Kidney tubule cell (primary cell): Measurements from ENCODE around the gene MAST4.

Source experiments
- DNase-seq: peaks from one replicate; pipeline ENCODE4 v3.0.0-alpha.2; 2018; ENCODE audit warnings: low spot score

Gene MAST4

DNA sequence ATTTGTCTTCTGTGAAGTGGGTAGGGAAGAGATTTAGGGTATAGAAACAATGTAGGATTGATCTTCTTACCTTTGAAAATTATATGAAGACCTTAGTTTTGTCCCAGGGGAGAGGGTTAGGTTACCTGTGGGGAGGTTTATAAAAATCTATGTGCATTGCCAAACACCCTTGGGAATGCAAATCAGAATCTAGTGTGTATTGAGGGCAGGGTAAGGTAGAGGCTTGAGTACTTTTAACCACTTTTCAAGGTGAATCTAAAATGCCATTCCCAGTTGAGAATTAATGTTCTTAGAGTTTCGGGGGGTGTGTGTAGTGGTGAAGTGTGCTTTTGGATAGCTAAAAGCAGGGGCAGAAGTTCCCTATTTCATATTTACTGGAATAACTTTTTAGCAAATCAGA lies 312.0 kb downstream of the MAST4 start:
- DNase-seq, result no peak

DNA sequence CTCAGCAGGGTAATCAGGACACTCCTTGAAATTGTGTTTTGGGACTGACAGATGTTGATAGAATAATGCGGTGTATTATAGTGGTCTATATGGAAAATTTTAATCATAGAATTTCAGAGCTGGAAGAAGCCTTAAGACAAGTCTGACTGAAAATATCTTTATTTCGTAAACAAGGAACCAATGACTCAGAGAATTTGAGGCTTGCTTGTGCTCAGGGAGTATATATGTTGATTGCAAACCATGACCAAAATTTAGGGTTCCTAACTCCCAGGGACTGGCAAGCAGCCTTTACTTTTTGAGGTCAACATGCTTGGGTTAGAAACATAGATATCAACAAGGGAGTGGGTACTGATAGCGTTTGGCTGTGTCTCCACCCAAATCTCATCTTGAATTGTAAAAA lies 313.2 kb downstream of the MAST4 start:
- DNase-seq, result no peak

DNA sequence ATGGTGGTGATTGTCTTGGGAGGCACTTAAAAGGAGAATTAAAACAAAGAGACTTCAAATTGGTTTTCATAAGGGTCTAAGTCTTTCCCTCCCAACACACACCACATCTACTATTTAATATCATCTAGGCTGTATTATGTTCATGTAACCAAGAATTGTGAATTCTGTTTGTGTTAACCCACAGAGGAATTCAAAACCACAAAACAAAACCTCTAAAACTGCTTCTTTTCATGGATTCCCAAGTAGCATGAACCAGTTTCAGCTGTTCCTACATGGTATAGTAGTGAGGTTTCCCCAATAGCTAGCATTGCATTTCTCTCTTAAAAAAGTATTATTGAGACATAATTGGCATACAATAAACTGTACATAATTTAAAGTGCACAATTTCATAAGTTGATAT lies 316.6 kb downstream of the MAST4 start:
- no peak for DNase-seq

DNA sequence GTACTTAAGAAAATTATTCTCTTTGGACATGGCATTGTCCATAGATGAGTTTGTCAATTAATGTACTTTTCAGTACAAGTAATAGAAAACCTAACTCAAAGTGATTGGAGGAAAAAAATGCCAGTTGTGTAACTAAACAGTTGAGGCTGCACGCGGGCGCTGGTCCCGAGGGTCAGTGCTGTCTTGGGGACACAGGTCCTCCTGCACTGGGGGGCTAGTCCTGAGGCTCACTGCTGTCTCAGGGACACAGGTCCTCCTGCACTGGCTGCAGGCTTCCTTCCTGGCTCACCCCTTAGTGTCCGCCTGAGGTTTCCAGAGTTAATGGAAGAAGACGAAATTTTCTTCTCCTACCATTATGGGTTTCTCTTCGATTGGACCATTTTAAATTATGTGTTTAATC lies 319.3 kb downstream of the MAST4 start:
- DNase-seq, result no peak

DNA sequence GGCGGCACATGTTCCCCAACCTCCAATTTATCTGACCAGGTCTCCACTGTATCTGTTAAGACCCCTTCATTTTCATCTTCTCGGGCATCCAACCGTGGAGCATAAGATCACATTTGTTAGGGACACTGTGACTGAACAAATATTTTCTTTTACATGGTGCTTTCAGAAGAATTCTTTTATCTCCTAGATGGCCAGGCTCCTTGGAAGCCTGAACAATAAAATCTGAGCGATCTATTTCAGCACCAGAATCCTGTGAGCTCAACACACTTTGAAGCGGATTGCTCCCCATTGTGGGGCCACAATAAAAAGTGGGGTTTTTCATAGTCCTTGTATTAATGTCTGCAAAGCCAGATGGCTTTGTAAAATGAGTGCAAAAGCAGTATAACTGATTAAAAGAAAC lies 326.7 kb downstream of the MAST4 start:
- no peak for DNase-seq

GRCh38 chr5:66923457-66923856 lies 327.3 kb downstream of the MAST4 start:
- DNase-seq, result no peak

- no peak for DNase-seq
Observed at GRCh38 chr5:66923922-66924321, 327.7 kb downstream of the MAST4 start.

DNA sequence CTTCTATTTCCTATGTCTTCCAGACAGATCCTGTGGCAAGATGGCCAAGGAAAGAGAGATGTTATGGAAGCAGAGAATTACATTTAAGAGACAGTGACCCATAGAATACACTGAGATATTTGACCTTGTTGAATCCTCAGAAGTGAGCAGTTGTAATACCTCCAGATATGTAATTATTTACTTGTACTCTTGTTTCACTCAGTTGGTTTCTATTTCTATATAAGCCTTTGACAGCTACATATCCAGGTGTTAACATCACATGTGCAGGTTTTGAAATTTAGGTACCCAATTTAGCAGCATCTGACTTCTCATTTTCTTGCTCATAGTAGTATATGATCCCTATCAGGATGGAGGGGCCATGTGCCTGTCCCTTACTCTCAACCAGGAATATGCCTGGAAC lies 330.9 kb downstream of the MAST4 start:
- DNase-seq, result no peak

DNA sequence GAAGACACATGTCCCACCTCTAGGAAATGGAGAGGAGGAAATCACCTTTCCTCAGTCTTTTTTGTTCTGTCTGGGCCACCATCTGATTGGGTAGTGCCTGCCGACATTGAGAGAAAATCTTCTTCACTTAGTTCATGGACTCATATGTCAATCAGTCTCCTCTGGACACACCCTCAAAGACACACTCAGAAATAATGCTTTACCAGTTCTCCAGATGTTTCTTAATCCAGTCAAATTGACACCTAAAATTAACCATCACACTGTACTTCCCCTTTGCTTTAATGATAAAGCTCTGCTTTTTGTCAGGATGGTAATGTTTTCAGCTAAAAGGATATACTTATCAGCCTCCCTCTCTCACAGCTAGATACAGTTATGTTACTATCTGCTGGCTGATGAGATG lies 333.1 kb downstream of the MAST4 start:
- DNase-seq, result no peak

- DNase-seq, result no peak
Observed at GRCh38 chr5:66929995-66930394, 333.8 kb downstream of the MAST4 start.

DNA sequence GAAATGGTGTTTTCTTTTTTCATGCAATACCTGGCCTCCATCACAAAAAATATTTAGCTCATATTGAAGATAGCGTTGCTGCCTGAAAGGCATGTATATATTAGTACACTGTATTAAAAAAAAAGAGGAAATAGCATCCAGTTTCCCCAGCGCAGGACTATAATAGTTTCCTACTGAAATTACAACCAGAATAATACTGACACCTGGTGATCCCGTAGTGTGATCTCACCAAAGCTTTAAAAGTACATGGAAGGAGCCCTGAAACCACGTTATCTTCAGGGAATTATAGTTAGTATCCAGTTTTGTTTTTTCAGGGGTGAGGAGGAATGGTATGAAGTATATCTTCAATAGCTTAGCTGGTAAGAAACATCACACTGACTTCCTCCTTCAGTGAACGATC lies 335.5 kb downstream of the MAST4 start:
- no peak for DNase-seq

GRCh38 chr5:66932457-66932856 lies 336.3 kb downstream of the MAST4 start:
- DNase-seq, result peak; percentile 59

DNA sequence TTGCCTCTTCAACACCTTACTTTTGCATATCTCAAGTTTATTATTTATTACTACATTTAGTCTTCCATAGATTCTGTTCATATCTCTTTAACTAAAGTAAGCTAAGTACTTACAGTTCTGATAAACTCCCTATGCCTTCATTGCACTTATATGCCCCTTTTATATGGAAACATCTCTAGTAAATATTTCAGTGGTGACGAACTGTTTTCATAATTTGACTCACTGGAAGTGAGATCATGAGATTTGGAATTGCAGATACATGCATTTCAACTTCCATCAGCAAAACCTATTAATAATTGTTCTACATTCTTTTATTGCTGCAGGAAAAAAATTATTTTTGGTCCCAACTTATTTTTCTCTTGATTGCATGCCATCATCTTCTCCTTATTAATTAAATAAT lies 336.9 kb downstream of the MAST4 start:
- peak; percentile 72 for DNase-seq

GRCh38 chr5:66939094-66939493 lies 342.9 kb downstream of the MAST4 start:
- DNase-seq, result no peak

DNA sequence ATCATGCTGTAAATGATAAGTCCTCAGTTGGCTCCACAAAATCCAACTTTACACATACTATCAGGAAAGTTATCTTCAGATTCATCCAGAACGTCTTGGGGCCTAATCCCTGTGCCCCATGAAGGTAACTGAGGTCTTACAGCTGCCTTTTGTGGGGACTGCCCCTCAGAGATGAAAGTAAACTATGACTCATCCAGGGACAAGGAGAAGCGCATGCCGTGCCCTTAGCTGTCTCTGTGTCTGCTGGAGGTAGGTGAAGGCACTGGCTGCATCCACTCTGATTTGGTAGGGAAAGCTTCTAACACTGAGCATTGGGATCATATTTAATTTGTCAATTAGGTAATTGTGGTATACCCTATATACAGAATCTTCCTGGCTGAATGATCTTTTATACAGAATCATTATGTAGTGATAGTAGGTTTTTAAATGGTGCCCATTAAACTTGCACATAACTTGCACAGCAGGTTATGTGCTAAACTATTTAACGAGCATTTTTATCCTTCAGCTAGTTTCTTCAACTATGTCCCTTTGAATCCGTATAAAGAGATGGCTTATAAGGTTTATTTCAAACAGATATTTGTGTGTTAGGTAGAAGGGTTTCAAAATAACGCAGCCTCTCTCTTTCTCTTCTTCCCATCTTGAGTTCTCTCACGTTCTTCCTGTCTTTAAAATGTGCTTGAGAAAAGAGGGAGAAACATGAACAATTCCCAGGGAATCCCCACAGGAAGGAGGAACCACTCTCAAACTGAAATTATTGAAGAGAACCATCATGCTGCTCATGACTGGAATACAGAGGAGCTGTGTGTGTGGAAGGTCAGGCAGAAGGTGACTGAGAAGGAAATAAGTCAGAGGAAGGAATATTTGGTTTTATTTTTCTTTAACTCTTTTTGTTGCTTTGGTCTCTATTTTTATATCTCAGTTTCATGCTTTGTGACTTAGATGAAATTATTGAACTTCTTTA lies 349.5 kb downstream of the MAST4 start:
- DNase-seq, result peak; percentile 26

- DNase-seq, result no peak
Observed at GRCh38 chr5:66947458-66947857, 351.3 kb downstream of the MAST4 start.

GRCh38 chr5:66949066-66949465 lies 352.9 kb downstream of the MAST4 start:
- peak; percentile 16 for DNase-seq

- DNase-seq, result no peak
Observed at GRCh38 chr5:66952153-66952552, 356.0 kb downstream of the MAST4 start.

- DNase-seq, result no peak
Observed at GRCh38 chr5:66956439-66956838, 360.2 kb downstream of the MAST4 start.

- DNase-seq, result no peak
Observed at GRCh38 chr5:66958201-66958979, 362.2 kb downstream of the MAST4 start.

GRCh38 chr5:66958980-66959641 lies 362.9 kb downstream of the MAST4 start:
- DNase-seq, result peak; percentile 67

DNA sequence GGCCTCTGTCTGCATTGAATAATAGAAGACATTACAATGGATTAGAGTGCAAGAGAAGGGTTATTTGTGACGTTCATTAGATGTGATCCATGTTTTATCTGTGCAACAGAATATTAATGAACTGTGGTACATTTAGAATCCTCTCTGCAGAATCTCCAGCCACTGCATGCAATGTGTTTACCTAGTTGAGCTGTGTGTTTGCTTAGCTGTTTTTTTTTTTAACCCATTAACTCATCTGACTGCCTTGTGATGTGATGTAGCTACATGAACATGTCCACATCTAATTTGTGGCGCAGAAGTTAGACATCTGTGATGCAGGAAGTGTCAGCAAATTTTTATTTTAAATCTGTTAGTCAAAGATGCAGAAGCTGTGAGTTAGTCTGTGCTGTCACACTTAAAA lies 363.5 kb downstream of the MAST4 start:
- no peak for DNase-seq
